Breast epithelium (tissue), 3 donors: ENCODE data around the gene CD55.

Experiments
- POLR2A ChIP-seq: fragments of 450-650 bp; IDR thresholded peaks from one replicate; pipeline ENCODE4 v1.6.1; 2016; ENCODE audit warnings: antibody characterized with exemption, mild to moderate bottlenecking, moderate library complexity
- POLR2AphosphoS5 ChIP-seq, 3 donors: sonication (generic); formaldehyde crosslinking; IDR thresholded peaks; one replicate each; pipeline ENCODE4 v1.6.1; 2017; ENCODE audit warnings: antibody characterized with exemption in 3 of 3
- TF ChIP-seq, protein P1 (sequence below), 3 donors: fragments of 450-650 bp; IDR thresholded peaks; one replicate each; pipeline ENCODE4 v1.5.1; 2016 to 2017; ENCODE audit warnings: antibody characterized with exemption in 3 of 3, mild to moderate bottlenecking in 3 of 3, moderate library complexity in 3 of 3

DNA sequence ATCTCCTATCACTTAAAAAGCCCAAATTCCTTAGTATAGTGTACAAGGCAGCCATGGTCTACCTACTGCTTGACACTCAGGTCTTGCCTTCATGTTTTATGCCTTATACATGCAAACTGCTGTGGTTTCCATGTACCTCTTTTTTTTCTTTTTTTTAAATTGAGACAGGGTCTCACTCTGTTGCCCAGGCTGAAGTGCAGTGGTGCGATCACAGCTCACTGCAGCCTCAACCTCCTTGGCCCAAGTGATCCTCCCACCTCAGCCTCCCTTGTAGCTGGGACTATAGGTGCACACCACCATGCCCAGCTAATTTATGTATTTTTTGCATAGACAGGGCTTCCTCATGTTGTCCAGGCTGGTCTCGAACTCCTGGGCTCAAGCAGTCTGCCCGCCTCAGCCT lies 8.0 kb downstream of the CD55 start:
- TF ChIP-seq, protein P1, sequence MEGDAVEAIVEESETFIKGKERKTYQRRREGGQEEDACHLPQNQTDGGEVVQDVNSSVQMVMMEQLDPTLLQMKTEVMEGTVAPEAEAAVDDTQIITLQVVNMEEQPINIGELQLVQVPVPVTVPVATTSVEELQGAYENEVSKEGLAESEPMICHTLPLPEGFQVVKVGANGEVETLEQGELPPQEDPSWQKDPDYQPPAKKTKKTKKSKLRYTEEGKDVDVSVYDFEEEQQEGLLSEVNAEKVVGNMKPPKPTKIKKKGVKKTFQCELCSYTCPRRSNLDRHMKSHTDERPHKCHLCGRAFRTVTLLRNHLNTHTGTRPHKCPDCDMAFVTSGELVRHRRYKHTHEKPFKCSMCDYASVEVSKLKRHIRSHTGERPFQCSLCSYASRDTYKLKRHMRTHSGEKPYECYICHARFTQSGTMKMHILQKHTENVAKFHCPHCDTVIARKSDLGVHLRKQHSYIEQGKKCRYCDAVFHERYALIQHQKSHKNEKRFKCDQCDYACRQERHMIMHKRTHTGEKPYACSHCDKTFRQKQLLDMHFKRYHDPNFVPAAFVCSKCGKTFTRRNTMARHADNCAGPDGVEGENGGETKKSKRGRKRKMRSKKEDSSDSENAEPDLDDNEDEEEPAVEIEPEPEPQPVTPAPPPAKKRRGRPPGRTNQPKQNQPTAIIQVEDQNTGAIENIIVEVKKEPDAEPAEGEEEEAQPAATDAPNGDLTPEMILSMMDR (IDR thresholded peaks at IDR 0.05) = no peak
- no peak for TF ChIP-seq POLR2AphosphoS5 (IDR thresholded peaks at IDR 0.05)
- no peak for TF ChIP-seq POLR2A
